ENCODE results near the gene EML5. TPM values are rescaled to one million over a fixed set of nuclear protein-coding genes. Genes with fewer than 3 reads are reported as not detected.
"Not testable (repeated sequence)": the region's sequence is repeated elsewhere in the genome, so short reads cannot be mapped to it uniquely, and the experiment has no call there.

Gene EML5
- total RNA-seq, 4 donors from 2014 or later: 0.35 to 3.3 (median 1.3) TPM

- H3K4me1 ChIP-seq: peaks cover 0 to 11% (median 0%) of the 10 kb centered on the region in 4 donors
- H3K27ac ChIP-seq: no peak overlapping the region
- DNase-seq: no peak
- H3K36me3 ChIP-seq: no peaks in the 10 kb centered on the region
- no peaks in the 10 kb centered on the region for H3K27me3 ChIP-seq
- TF ChIP-seq POLR2A (IDR thresholded peaks at IDR 0.05) (no peak), CTCF (IDR thresholded peaks at IDR 0.05) (no peak)
- no peaks in the 10 kb centered on the region for H3K9me3 ChIP-seq
- H3K4me3 ChIP-seq: no peak overlapping the region
Measured at GRCh38 chr14:88821888-88822287, 29.1 kb upstream of the EML5 start.

GRCh38 chr14:88821378-88821777 is 28.6 kb upstream of the EML5 start:
- H3K36me3 ChIP-seq: no peaks in the 10 kb centered on the region
- no peaks in the 10 kb centered on the region for H3K27me3 ChIP-seq
- H3K4me3 ChIP-seq: no peak overlapping the region
- no peak overlapping the region for H3K27ac ChIP-seq
- no peak for DNase-seq
- H3K4me1 ChIP-seq: peaks cover 0 to 11% (median 0%) of the 10 kb centered on the region in 4 donors
- TF ChIP-seq POLR2A (IDR thresholded peaks at IDR 0.05) (no peak), CTCF (IDR thresholded peaks at IDR 0.05) (no peak)
- H3K9me3 ChIP-seq: no peaks in the 10 kb centered on the region

GRCh38 chr14:88819674-88820073 is 26.9 kb upstream of the EML5 start:
- not testable (repeated sequence) for H3K27ac ChIP-seq, H3K9me3 ChIP-seq, H3K4me1 ChIP-seq, H3K27me3 ChIP-seq, H3K36me3 ChIP-seq, H3K4me3 ChIP-seq, DNase-seq

GRCh38 chr14:88818018-88818417 is 25.3 kb upstream of the EML5 start:
- Histone ChIP-seq H3K9me3 (no peaks in the 10 kb centered on the region), H3K36me3 (no peaks in the 10 kb centered on the region), H3K4me1 (no peaks in the 10 kb centered on the region), H3K4me3 (no peak overlapping the region), H3K27me3 (no peaks in the 10 kb centered on the region), H3K27ac (no peak overlapping the region)
- DNase-seq: no peak
- no peak for TF ChIP-seq POLR2A (IDR thresholded peaks at IDR 0.05)
- TF ChIP-seq CTCF (IDR thresholded peaks at IDR 0.05): no peak

GRCh38 chr14:88815980-88816379 is 23.2 kb upstream of the EML5 start:
- Histone ChIP-seq H3K4me1 (no peaks in the 10 kb centered on the region), H3K27ac (no peak overlapping the region), H3K9me3 (no peaks in the 10 kb centered on the region), H3K4me3 (no peak overlapping the region), H3K36me3 (no peaks in the 10 kb centered on the region), H3K27me3 (no peaks in the 10 kb centered on the region)
- no peak for DNase-seq
- TF ChIP-seq CTCF (IDR thresholded peaks at IDR 0.05) (no peak), POLR2A (IDR thresholded peaks at IDR 0.05) (no peak)

- no peaks in the 10 kb centered on the region for H3K36me3 ChIP-seq
- H3K4me1 ChIP-seq: no peaks in the 10 kb centered on the region
- H3K4me3 ChIP-seq: no peak overlapping the region
- TF ChIP-seq POLR2A (IDR thresholded peaks at IDR 0.05): no peak
- no peak for TF ChIP-seq CTCF (IDR thresholded peaks at IDR 0.05)
- DNase-seq: no peak
- peaks cover 0 to 5% (median 0%) of the 10 kb centered on the region in 4 donors for H3K9me3 ChIP-seq
- H3K27me3 ChIP-seq: no peaks in the 10 kb centered on the region
- no peak overlapping the region for H3K27ac ChIP-seq
Measured at GRCh38 chr14:88808359-88808758, 15.6 kb upstream of the EML5 start.
